H1 (cell line): ENCODE measurements around the gene FADS2. TPM values are rescaled to one million over a fixed set of nuclear protein-coding genes. Genes with fewer than 3 reads are reported as not detected.

ENCODE experiments used
- CTCF ChIA-PET: fragments of 300-600 bp; sonication (Branson Sonifier 250); formaldehyde crosslinking; loops from one replicate; lab custom pipeline; 2021; ENCODE audit not compliant: partially characterized antibody; lab: Charles Lee
- POLR2A ChIA-PET: fragments of 300-600 bp; sonication (Branson Sonifier 250); formaldehyde crosslinking; loops from one replicate; lab custom pipeline; 2021; ENCODE audit warnings: inconsistent platforms; ENCODE audit not compliant: partially characterized antibody; lab: Charles Lee
- DNase-seq, 2 experiments: peaks; one replicate each; pipeline versions ENCODE4 v3.0.0 to v3.0.0-alpha.2; 2010 to 2022; ENCODE audit warnings: low spot score in 2 of 2, low read depth in 1 of 2, mixed read lengths in 1 of 2
- FAIRE-seq: peaks from 2 replicates; lab custom pipeline; 2011; peaks lifted over from hg19 to GRCh38; lab: Jason Lieb, UNC
- H2AFZ ChIP-seq: 2 replicates; pipeline ENCODE4 v1.8.1; 2012; ENCODE audit warnings: low read length, inconsistent platforms
- H2AK5ac ChIP-seq: 2 replicates; pipeline ENCODE4 v1.6.1; 2013; ENCODE audit warnings: low read depth, low read length
- H2BK120ac ChIP-seq: replicated peaks from 2 replicates; pipeline ENCODE3; 2013; ENCODE audit warnings: low read depth, low read length, inconsistent platforms
- H2BK12ac ChIP-seq: 2 replicates; pipeline ENCODE4 v1.6.1; 2013; ENCODE audit warnings: low read depth, low read length
- H2BK15ac ChIP-seq: 2 replicates; pipeline ENCODE4 v1.6.1; 2013; ENCODE audit warnings: low read length
- H2BK20ac ChIP-seq: 2 replicates; pipeline ENCODE4 v1.6.1; 2013; ENCODE audit warnings: low read length
- H2BK5ac ChIP-seq: 2 replicates; pipeline ENCODE4 v1.6.1; 2013; ENCODE audit warnings: low read depth, low read length
- H3K14ac ChIP-seq: 2 replicates; pipeline ENCODE4 v1.6.1; 2013; ENCODE audit warnings: inconsistent platforms; ENCODE audit not compliant: insufficient read length
- H3K18ac ChIP-seq: 2 replicates; pipeline ENCODE4 v1.6.1; 2013; ENCODE audit warnings: low read length; ENCODE audit errors: extremely low read depth
- H3K23ac ChIP-seq: 2 replicates; pipeline ENCODE4 v1.6.1; 2013; ENCODE audit warnings: inconsistent platforms; ENCODE audit not compliant: insufficient read length
- H3K23me2 ChIP-seq: 2 replicates; pipeline ENCODE4 v1.6.1; 2013; ENCODE audit warnings: low read depth, low read length
- H3K27ac ChIP-seq: 2 replicates; pipeline ENCODE4 v1.6.1; 2011; ENCODE audit warnings: low read depth, low read length, inconsistent platforms
- H3K27me3 ChIP-seq, 4 experiments: replicated peaks in 1 of 4; 1 replicate in 1 of 4; 2 replicates in 3 of 4; pipeline versions ENCODE4 v1.6.1 to v1.8.1; 2011 to 2013; ENCODE audit warnings: low read length in 3 of 4, mild to moderate bottlenecking in 3 of 4, inconsistent platforms in 2 of 4, mixed read lengths in 2 of 4, moderate library complexity in 1 of 4; ENCODE audit not compliant: control insufficient read depth in 3 of 4, insufficient read depth in 3 of 4; ENCODE audit errors: extremely low read depth in 1 of 4
- H3K36me3 ChIP-seq, 4 experiments: 2 replicates each; pipeline versions ENCODE4 v1.6.1 to v1.8.1; 2011 to 2013; ENCODE audit warnings: mild to moderate bottlenecking in 4 of 4, low read length in 3 of 4, moderate library complexity in 2 of 4, control low read depth in 1 of 4, inconsistent platforms in 1 of 4; ENCODE audit not compliant: insufficient read depth in 4 of 4, control insufficient read depth in 2 of 4
- H3K4ac ChIP-seq: replicated peaks from 2 replicates; pipeline ENCODE3; 2013; ENCODE audit warnings: low read length, low read depth, mixed read lengths, inconsistent platforms; ENCODE audit not compliant: insufficient read length
- H3K4me1 ChIP-seq, 4 experiments: replicated peaks in 1 of 4; 1 replicate in 1 of 4; 2 replicates in 3 of 4; pipeline versions ENCODE4 v1.6.1 to v1.8.1; 2011 to 2013; ENCODE audit warnings: low read length in 3 of 4, inconsistent platforms in 2 of 4, mixed read lengths in 1 of 4; ENCODE audit not compliant: insufficient read depth in 4 of 4, control insufficient read depth in 3 of 4
- H3K4me2 ChIP-seq, 2 experiments: 2 replicates each; pipeline versions ENCODE4 v1.6.1 to v1.8.1; 2011 to 2013; ENCODE audit warnings: low read depth in 2 of 2, low read length in 2 of 2, control low read depth in 1 of 2, inconsistent platforms in 1 of 2, mild to moderate bottlenecking in 1 of 2; ENCODE audit not compliant: insufficient read depth in 1 of 2
- H3K4me3 ChIP-seq, 4 experiments: fragments of 200-600, 300-600 bp in 1 of 4; sonication (generic), shearing (Covaris generic), sonication (Bioruptor Twin) in 1 of 4; 2 replicates each; pipeline versions ENCODE4 v1.5.1 to v1.8.1; 2011 to 2016; ENCODE audit warnings: low read length in 4 of 4, low read depth in 3 of 4, control low read depth in 2 of 4, inconsistent platforms in 2 of 4, mild to moderate bottlenecking in 2 of 4, mixed read lengths in 1 of 4, moderate library complexity in 1 of 4; ENCODE audit not compliant: insufficient read depth in 2 of 4; ENCODE audit errors: extremely low read depth in 1 of 4
- H3K56ac ChIP-seq: replicated peaks from 2 replicates; pipeline ENCODE3; 2013; ENCODE audit warnings: low read depth, mild to moderate bottlenecking, mixed read lengths, low read length, inconsistent platforms; ENCODE audit not compliant: insufficient read length
- H3K79me1 ChIP-seq: 2 replicates; pipeline ENCODE4 v1.6.1; 2013; ENCODE audit warnings: low read depth, low read length, control low read depth
- H3K79me2 ChIP-seq, 2 experiments: 2 replicates each; pipeline versions ENCODE4 v1.6.1 to v1.8.1; 2012 to 2013; ENCODE audit warnings: low read length in 2 of 2, mild to moderate bottlenecking in 2 of 2, inconsistent platforms in 1 of 2; ENCODE audit not compliant: insufficient read depth in 2 of 2, control insufficient read depth in 1 of 2
- H3K9ac ChIP-seq, 4 experiments: replicated peaks in 1 of 4; 1 replicate in 1 of 4; 2 replicates in 3 of 4; pipeline versions ENCODE4 v1.6.1 to v1.8.1; 2011 to 2013; ENCODE audit warnings: low read depth in 3 of 4, low read length in 3 of 4, control low read depth in 2 of 4, mild to moderate bottlenecking in 2 of 4, moderate library complexity in 2 of 4, inconsistent platforms in 1 of 4; ENCODE audit errors: extremely low read depth in 1 of 4
- H3K9me3 ChIP-seq, 2 experiments: 2 replicates each; pipeline versions ENCODE4 v1.6.1 to v1.8.1; 2012 to 2013; ENCODE audit warnings: mild to moderate bottlenecking in 2 of 2, moderate library complexity in 2 of 2, control low read depth in 1 of 2, inconsistent platforms in 1 of 2, low read depth in 1 of 2, low read length in 1 of 2, mixed read lengths in 1 of 2; ENCODE audit not compliant: insufficient read depth in 2 of 2
- H4K20me1 ChIP-seq, 2 experiments: replicated peaks in 1 of 2; 2 replicates each; pipeline versions ENCODE3 to v1.8.1; 2011 to 2013; ENCODE audit warnings: inconsistent platforms in 2 of 2, low read length in 2 of 2, mild to moderate bottlenecking in 1 of 2; ENCODE audit not compliant: insufficient read depth in 2 of 2, control insufficient read depth in 1 of 2
- H4K5ac ChIP-seq: 2 replicates; pipeline ENCODE4 v1.6.1; 2013; ENCODE audit warnings: low read length, low read depth, mixed read lengths, inconsistent platforms; ENCODE audit not compliant: insufficient read length
- H4K8ac ChIP-seq: 2 replicates; pipeline ENCODE4 v1.8.0; 2013; ENCODE audit warnings: mild to moderate bottlenecking, moderate library complexity, low read length, inconsistent platforms; ENCODE audit not compliant: insufficient read depth; ENCODE audit errors: extremely low read depth
- H4K91ac ChIP-seq: replicated peaks from 2 replicates; pipeline ENCODE3; 2013; ENCODE audit warnings: low read length, mixed read lengths, inconsistent platforms; ENCODE audit not compliant: insufficient read length
- ASH2L ChIP-seq: fragments of 200-600, 300-600 bp; sonication (generic); IDR thresholded peaks from one replicate; pipeline ENCODE4 v1.7.1; 2017; ENCODE audit warnings: low read length
- CTBP2 ChIP-seq: IDR thresholded peaks from 2 replicates; pipeline ENCODE4 v1.7.0; 2011; ENCODE audit warnings: borderline replicate concordance, mild to moderate bottlenecking, moderate library complexity, mixed read lengths, low read length; ENCODE audit not compliant: insufficient read depth, insufficient read length
- EZH2 ChIP-seq: fragments of 200-600 bp; sonication (generic); IDR thresholded peaks from 2 replicates; pipeline ENCODE4 v1.7.1; 2012; ENCODE audit warnings: low read depth, mild to moderate bottlenecking, moderate library complexity, low read length, inconsistent platforms; ENCODE audit not compliant: severe bottlenecking
- FOSL1 ChIP-seq: IDR thresholded peaks from 2 replicates; pipeline ENCODE4 v1.6.1; 2011; ENCODE audit warnings: mild to moderate bottlenecking, low read depth, low read length, moderate library complexity; ENCODE audit not compliant: insufficient read depth
- JUND ChIP-seq: IDR thresholded peaks from 2 replicates; pipeline ENCODE4 v1.6.1; 2011; ENCODE audit warnings: mild to moderate bottlenecking, improper control_type of control experiment, low read length
- MAFK ChIP-seq: IDR thresholded peaks from 2 replicates; pipeline ENCODE4 v1.6.1; 2012; ENCODE audit warnings: low read depth, mild to moderate bottlenecking, improper control_type of control experiment, low read length
- TAF1 ChIP-seq: IDR thresholded peaks from 2 replicates; pipeline ENCODE4 v1.6.1; 2011; ENCODE audit warnings: mild to moderate bottlenecking, low read depth, low read length
- TBP ChIP-seq: IDR thresholded peaks from 2 replicates; pipeline ENCODE4 v1.6.1; 2011; ENCODE audit warnings: low read depth, low read length, improper control_type of control experiment
- TEAD4 ChIP-seq: IDR thresholded peaks from 2 replicates; pipeline ENCODE4 v1.6.1; 2012; ENCODE audit warnings: low read depth, low read length, inconsistent platforms, mixed read lengths
- USF2 ChIP-seq: IDR thresholded peaks from 2 replicates; pipeline ENCODE4 v1.6.1; 2011; ENCODE audit warnings: low read length, improper control_type of control experiment
- YY1 ChIP-seq: IDR thresholded peaks from 2 replicates; pipeline ENCODE4 v1.6.1; 2011; ENCODE audit warnings: low read depth, mild to moderate bottlenecking, low read length
- WGBS, 2 experiments: shearing (Covaris generic) in 1 of 2; methylation state at CpG; one replicate each; pipeline versions ENCODE4 v1.1.6 to v1.1.7; 2013 to 2015; ENCODE audit warnings: low lambda C conversion rate in 2 of 2, mixed read lengths in 2 of 2, inconsistent platforms in 1 of 2, low coverage in 1 of 2, missing lambda C conversion rate in 1 of 2; ENCODE audit not compliant: insufficient replicate concordance in 2 of 2, insufficient coverage in 1 of 2, insufficient read length in 1 of 2; ENCODE audit errors: extremely low coverage in 1 of 2, missing lambda C conversion rate in 1 of 2; 5-methylcytosine and 5-hydroxymethylcytosine counted together
- polyA plus RNA-seq, 7 experiments: library from polyadenylated mRNA; depleted of rRNA in 3 of 7; stranded (reverse) in 5 of 7; unstranded in 2 of 7; fragments of >200 nt in 5 of 7; fragments of 200-250 nt in 2 of 7; gene quantifications; 1 replicate in 5 of 7; 2 replicates in 1 of 7; 4 replicates in 1 of 7; pipeline versions ENCODE4 v1.2.1 to v1.2.3, GENCODE V29; 2011 to 2013; ENCODE audit warnings: missing spikeins in 2 of 7, mixed read lengths in 2 of 7
- total RNA-seq: library from RNA; stranded (reverse); fragmentation: NEBNext Ultra II Directional; extraction: Animal tissue kit (Norgen Biotek cat#: 25700); gene quantifications from 2 replicates; pipeline ENCODE4 v1.2.1, GENCODE V29; 2021

The FADS2 gene
- total and polyA plus RNA-seq, 2 of the 8 experiments (the other 6 are each of a cell fraction or from before 2014, with no cell fraction given), result 499 to 701 TPM

- WGBS, 2 experiments, result 88% methylated on average over 6 of the region's 7 CpGs; no CpG with 5 or more reads in 1 of the 2 experiments
- TF ChIP-seq JUND (no peak), TAF1 (no peak), TEAD4 (no peak), CTBP2 (no peak), TBP (no peak), FOSL1 (no peak), ASH2L (no peak), YY1 (no peak), EZH2 (no peak), USF2 (no peak), MAFK (no peak)
Observed at GRCh38 chr11:61911128-61911700, 83.1 kb downstream of the FADS2 start.

More at GRCh38 chr11:61911128-61911700, 83.1 kb downstream of the FADS2 start:
- H3K9ac ChIP-seq, result no peak overlapping the region
- FAIRE-seq (no peak), DNase-seq (no peak)
- H3K27me3 ChIP-seq, result 0 out of 7 replicates have a peak, but pooled peaks cover 0 to 1% (median 0%) of the 10 kb centered on the region in 4 experiments
- H3K27ac ChIP-seq, result no peak overlapping the region
- no peak overlapping the region for H2BK15ac ChIP-seq
- H3K56ac ChIP-seq, result no peak overlapping the region
- H3K14ac ChIP-seq, result no peak overlapping the region
- no peak overlapping the region for H4K91ac ChIP-seq
- POLR2A ChIA-PET, result interaction anchor here (15.5 kb wide), 1 partner anchor 37 kb away, joined by 137 read pairs; the partner anchor contains the start of gene BEST1
- CTCF ChIA-PET, result interaction anchor here (1.4 to 17.1 kb wide), 4 partner anchors 10 to 40 kb away, joined by 4 to 225 read pairs (median 140); partner anchors contain the start of gene BEST1
- H3K18ac ChIP-seq, result no peak overlapping the region
- no peak overlapping the region for H2BK12ac ChIP-seq
- peak overlapping the region; percentile 44; the same call in 1 of the 2 replicates for H2BK5ac ChIP-seq
- peaks cover 0 to 13% (median 10%) of the 10 kb centered on the region in 4 experiments; a peak in 6 of 7 replicates for H3K4me1 ChIP-seq
- no peak overlapping the region for H3K4me3 ChIP-seq
- H3K79me2 ChIP-seq, result no peaks in the 10 kb centered on the region
- H2BK20ac ChIP-seq, result no peak overlapping the region
- no peak overlapping the region for H4K5ac ChIP-seq
- H3K4ac ChIP-seq, result no peak overlapping the region
- H4K8ac ChIP-seq, result no peak overlapping the region
- H2AFZ ChIP-seq, result no peak overlapping the region
- no peaks in the 10 kb centered on the region for H3K23me2 ChIP-seq
- H3K36me3 ChIP-seq, result no peaks in the 10 kb centered on the region
- no peak overlapping the region for H2AK5ac ChIP-seq
- H2BK120ac ChIP-seq, result no peak overlapping the region
- H3K9me3 ChIP-seq, result no peaks in the 10 kb centered on the region
- H3K4me2 ChIP-seq, result no peak overlapping the region
- no peaks in the 10 kb centered on the region for H3K79me1 ChIP-seq
- H3K23ac ChIP-seq, result no peak overlapping the region
- H4K20me1 ChIP-seq, result no peaks in the 10 kb centered on the region
